ENCODE data around the gene DTNB. TPM values are rescaled to one million over a fixed set of nuclear protein-coding genes. Genes with fewer than 3 reads are reported as not detected.

DTNB gene
- total RNA-seq, 1 experiment from 2014 or later = 51.9 TPM

DNA sequence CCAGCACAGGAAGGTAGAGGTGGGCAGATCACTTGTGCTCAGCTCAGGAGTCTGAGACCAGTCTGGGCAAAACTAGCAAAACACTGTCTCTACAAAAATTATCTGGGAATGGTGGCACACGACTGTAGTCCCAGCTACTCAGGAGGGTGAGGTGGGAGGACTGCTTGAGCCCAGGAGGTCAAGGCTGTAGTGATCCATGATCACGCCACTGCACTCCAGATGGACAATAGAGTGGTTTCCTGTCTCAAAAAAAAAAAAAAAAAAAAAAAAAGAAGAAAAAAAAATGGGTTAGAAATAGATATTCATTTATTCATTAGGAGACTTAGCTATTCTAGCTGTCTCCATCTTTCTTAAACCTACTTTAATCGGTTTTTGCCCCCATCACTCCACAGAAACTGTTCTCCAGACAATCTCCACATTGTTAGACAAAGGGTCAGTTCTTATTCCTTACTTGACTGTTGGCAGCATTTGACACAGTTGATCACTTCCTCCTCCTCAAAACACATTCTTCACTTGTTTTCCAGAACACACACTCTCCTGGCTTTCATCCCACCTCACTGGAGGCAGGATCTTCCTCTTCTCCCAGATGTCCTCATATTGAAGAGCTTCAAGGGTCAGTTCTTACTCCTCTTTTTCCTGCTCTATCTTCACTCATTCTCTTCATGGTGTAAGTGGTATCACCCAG is 103.1 kb downstream of the DTNB start:
- Histone ChIP-seq H3K4me3 (no peak overlapping the region), H4K20me1 (ENCODE audit: insufficient read depth) (no peaks in the 10 kb centered on the region), H3K9me3 (ENCODE audit: insufficient read depth, low read depth) (no peaks in the 10 kb centered on the region), H3K36me3 (ENCODE audit: low read depth) (no peaks in the 10 kb centered on the region), H3K4me1 (replicated peaks; ENCODE audit: insufficient read depth) (no peaks in the 10 kb centered on the region), H3K79me2 (ENCODE audit: low read depth) (no peaks in the 10 kb centered on the region), H3K4me2 (no peak overlapping the region), H2AFZ (no peak overlapping the region), H3K27me3 (ENCODE audit: insufficient read depth, low read depth) (no peaks in the 10 kb centered on the region), H3K9me2 (ENCODE audit: insufficient read depth) (no peaks in the 10 kb centered on the region), H3F3A (ENCODE audit: insufficient read depth, low read depth) (peaks cover 5% of the 10 kb centered on the region; the same call in 1 of the 2 replicates), H3K27ac (no peak overlapping the region)
- POLR2A ChIA-PET (ENCODE audit: unreplicated experiment) = no interaction called here
- intact Hi-C loops (cut with micrococcal nuclease; ENCODE audit: unreplicated experiment) = no loop called here
- CTCF ChIA-PET = no interaction called here
- no peak for TF ChIP-seq EZH2 (IDR thresholded peaks at IDR 0.05; ENCODE audit: low read depth)
- TF ChIP-seq, protein P1, sequence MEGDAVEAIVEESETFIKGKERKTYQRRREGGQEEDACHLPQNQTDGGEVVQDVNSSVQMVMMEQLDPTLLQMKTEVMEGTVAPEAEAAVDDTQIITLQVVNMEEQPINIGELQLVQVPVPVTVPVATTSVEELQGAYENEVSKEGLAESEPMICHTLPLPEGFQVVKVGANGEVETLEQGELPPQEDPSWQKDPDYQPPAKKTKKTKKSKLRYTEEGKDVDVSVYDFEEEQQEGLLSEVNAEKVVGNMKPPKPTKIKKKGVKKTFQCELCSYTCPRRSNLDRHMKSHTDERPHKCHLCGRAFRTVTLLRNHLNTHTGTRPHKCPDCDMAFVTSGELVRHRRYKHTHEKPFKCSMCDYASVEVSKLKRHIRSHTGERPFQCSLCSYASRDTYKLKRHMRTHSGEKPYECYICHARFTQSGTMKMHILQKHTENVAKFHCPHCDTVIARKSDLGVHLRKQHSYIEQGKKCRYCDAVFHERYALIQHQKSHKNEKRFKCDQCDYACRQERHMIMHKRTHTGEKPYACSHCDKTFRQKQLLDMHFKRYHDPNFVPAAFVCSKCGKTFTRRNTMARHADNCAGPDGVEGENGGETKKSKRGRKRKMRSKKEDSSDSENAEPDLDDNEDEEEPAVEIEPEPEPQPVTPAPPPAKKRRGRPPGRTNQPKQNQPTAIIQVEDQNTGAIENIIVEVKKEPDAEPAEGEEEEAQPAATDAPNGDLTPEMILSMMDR (conservative IDR thresholded peaks at IDR 0.05) = no peak
- no TSS peak for BruUV-seq (replicated peaks)
- DNase-seq = no peak

DNA sequence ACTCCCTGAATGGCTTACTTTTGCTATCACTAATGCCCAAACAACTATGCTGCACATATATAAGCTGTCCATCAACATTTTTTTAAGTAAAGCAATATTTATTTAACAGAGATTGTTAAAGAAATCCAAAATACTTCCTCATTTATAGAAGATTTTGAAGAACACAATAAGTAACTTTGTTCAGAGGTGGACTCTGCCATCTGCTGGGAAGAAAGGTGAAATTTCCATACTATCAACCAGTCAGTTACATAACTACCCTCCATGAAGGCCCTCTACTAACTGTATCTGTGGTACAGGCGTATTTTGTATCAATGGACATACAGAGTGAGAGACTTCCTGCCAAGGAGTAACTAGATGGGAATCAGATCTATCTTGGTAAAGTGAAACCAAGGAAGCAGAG is 106.0 kb downstream of the DTNB start:
- Histone ChIP-seq H3K4me1 (replicated peaks; ENCODE audit: insufficient read depth) (no peaks in the 10 kb centered on the region), H3K79me2 (ENCODE audit: low read depth) (no peaks in the 10 kb centered on the region), H3K9me3 (ENCODE audit: insufficient read depth, low read depth) (no peaks in the 10 kb centered on the region), H3K27me3 (ENCODE audit: insufficient read depth, low read depth) (no peaks in the 10 kb centered on the region), H2AFZ (no peak overlapping the region), H3K4me3 (no peak overlapping the region), H3K36me3 (ENCODE audit: low read depth) (no peaks in the 10 kb centered on the region), H3K27ac (no peak overlapping the region), H3K9me2 (ENCODE audit: insufficient read depth) (no peaks in the 10 kb centered on the region), H3F3A (ENCODE audit: insufficient read depth, low read depth) (peaks cover 5% of the 10 kb centered on the region), H3K4me2 (no peak overlapping the region), H4K20me1 (ENCODE audit: insufficient read depth) (no peaks in the 10 kb centered on the region)
- POLR2A ChIA-PET (ENCODE audit: unreplicated experiment) = no interaction called here
- TF ChIP-seq, protein P1 (conservative IDR thresholded peaks at IDR 0.05) = peak; percentile 73
- TF ChIP-seq EZH2 (IDR thresholded peaks at IDR 0.05; ENCODE audit: low read depth) = no peak
- CTCF ChIA-PET = no interaction called here
- peak; percentile 9 to 74 for DNase-seq
- BruUV-seq (replicated peaks) = no TSS peak
- intact Hi-C loops (cut with micrococcal nuclease; ENCODE audit: unreplicated experiment) = loop anchor here (2.0 kb wide), 1 partner anchor 401 kb away; no protein-coding TSS in a partner anchor

DNA sequence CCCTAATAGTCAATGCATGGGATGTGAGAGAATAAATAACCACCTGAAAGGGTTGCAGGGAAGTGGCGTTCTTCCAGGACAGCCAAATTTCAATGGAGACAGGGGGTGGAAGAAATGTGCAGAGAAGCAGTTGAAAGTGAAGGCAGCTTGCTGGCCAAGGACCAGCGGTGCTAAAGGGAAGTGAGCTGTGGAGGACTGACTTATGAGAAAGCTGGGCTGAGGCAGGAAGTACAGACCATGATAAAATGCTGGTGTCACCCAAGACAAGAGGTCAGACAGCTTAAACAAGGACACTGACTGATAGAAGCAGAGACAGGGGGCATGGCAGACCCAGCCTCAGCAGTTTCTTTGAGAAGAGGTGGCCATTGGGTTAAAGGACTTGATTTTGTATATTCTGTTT is 106.7 kb downstream of the DTNB start:
- H3K9me3 ChIP-seq (ENCODE audit: insufficient read depth, low read depth) = no peaks in the 10 kb centered on the region
- no peaks in the 10 kb centered on the region for H3K4me1 ChIP-seq (replicated peaks; ENCODE audit: insufficient read depth)
- H3K4me3 ChIP-seq = no peak overlapping the region
- no peaks in the 10 kb centered on the region for H3K27me3 ChIP-seq (ENCODE audit: insufficient read depth, low read depth)
- BruUV-seq (replicated peaks) = no TSS peak
- H3K79me2 ChIP-seq (ENCODE audit: low read depth) = no peaks in the 10 kb centered on the region
- H3K27ac ChIP-seq = no peak overlapping the region
- ChIA-PET POLR2A (ENCODE audit: unreplicated experiment) (no interaction called here), CTCF (interaction anchor here (0.5 kb wide), 1 partner anchor 348 kb away, joined by 8 read pairs; no protein-coding TSS in a partner anchor)
- H2AFZ ChIP-seq = no peak overlapping the region
- no peaks in the 10 kb centered on the region for H3K9me2 ChIP-seq (ENCODE audit: insufficient read depth)
- no peak for TF ChIP-seq EZH2 (IDR thresholded peaks at IDR 0.05; ENCODE audit: low read depth)
- TF ChIP-seq, protein P1 (conservative IDR thresholded peaks at IDR 0.05) = no peak
- H3K36me3 ChIP-seq (ENCODE audit: low read depth) = no peaks in the 10 kb centered on the region
- H4K20me1 ChIP-seq (ENCODE audit: insufficient read depth) = no peaks in the 10 kb centered on the region
- H3K4me2 ChIP-seq = no peak overlapping the region
- intact Hi-C loops (cut with micrococcal nuclease; ENCODE audit: unreplicated experiment) = loop anchor here (2.0 kb wide), 1 partner anchor 400 kb away; no protein-coding TSS in a partner anchor
- peaks cover 5% of the 10 kb centered on the region for H3F3A ChIP-seq (ENCODE audit: insufficient read depth, low read depth)
- no peak for DNase-seq

Measured in PC-9 (cell line).